ENCODE measurements around the gene NAGK. TPM values are rescaled to one million over a fixed set of nuclear protein-coding genes. Genes with fewer than 3 reads are reported as not detected.
A peak's percentile ranks its signal among the peaks of the same experiment; 100 is the strongest.

Gene NAGK
- total RNA-seq, 1 experiment from 2014 or later = 58.9 TPM

- Mint-ChIP-seq H3K4me1 (peaks cover 29% of the 10 kb centered on the region), H3K27ac (no peak overlapping the region), H3K27me3 (ENCODE audit: low read depth) (peaks cover 6% of the 10 kb centered on the region), H3K36me3 (peaks cover 9% of the 10 kb centered on the region; the same call in 1 of the 2 replicates), H3K4me3 (peak overlapping the region; percentile 41), H3K9me3 (no peaks in the 10 kb centered on the region)
- ChIA-PET CTCF (interaction anchor here (0.9 to 6.8 kb wide), 6 partner anchors 32 to 89 kb away, joined by 3 to 55 read pairs (median 16); no protein-coding TSS in a partner anchor), POLR2A (no interaction called here)
- ATAC-seq (no peak), DNase-seq (ENCODE audit: low spot score) (no peak)
- no peak for TF ChIP-seq HMGXB4 (CRISPR knock-in tag; IDR thresholded peaks at IDR 0.05)
These were observed 1.6 kb upstream of the NAGK start for GRCh38 chr2:71066856-71067255.

- Mint-ChIP-seq H3K4me1 (peaks cover 32% of the 10 kb centered on the region), H3K4me3 (peak overlapping the region; percentile 97), H3K9me3 (no peaks in the 10 kb centered on the region), H3K36me3 (peaks cover 13% of the 10 kb centered on the region; the same call in 1 of the 2 replicates), H3K27ac (peak overlapping the region; percentile 98), H3K27me3 (ENCODE audit: low read depth) (peaks cover 4% of the 10 kb centered on the region)
- ATAC-seq (peak; percentile 38), DNase-seq (ENCODE audit: low spot score) (peak; percentile 22)
- TF ChIP-seq PRRX2 (CRISPR knock-in tag; IDR thresholded peaks at IDR 0.05) (no peak), OVOL2 (CRISPR knock-in tag; IDR thresholded peaks at IDR 0.05; ENCODE audit: borderline replicate concordance) (no peak), ELF4 (CRISPR knock-in tag; IDR thresholded peaks at IDR 0.05; ENCODE audit: low read depth) (no peak), HMGA2 (CRISPR knock-in tag; IDR thresholded peaks at IDR 0.05) (no peak), NFYB (CRISPR knock-in tag; conservative IDR thresholded peaks at IDR 0.05; ENCODE audit: low read depth) (no peak), ZNF281 (CRISPR knock-in tag; IDR thresholded peaks at IDR 0.05) (no peak), ZNF423 (CRISPR knock-in tag; IDR thresholded peaks at IDR 0.05) (no peak), E2F1 (CRISPR knock-in tag; IDR thresholded peaks at IDR 0.05) (0 out of 2 replicates have a peak, but pooled peaks have one; percentile 35), TCF7 (CRISPR knock-in tag; IDR thresholded peaks at IDR 0.05; ENCODE audit: low read depth) (no peak), NR3C1 (CRISPR knock-in tag; conservative IDR thresholded peaks at IDR 0.05; ENCODE audit: low read depth) (no peak), ZNF317 (CRISPR knock-in tag; IDR thresholded peaks at IDR 0.05; ENCODE audit: borderline replicate concordance, low read depth) (no peak), SMAD3 (CRISPR knock-in tag; IDR thresholded peaks at IDR 0.05; ENCODE audit: borderline replicate concordance) (peak; percentile 81), NFATC4 (CRISPR knock-in tag; IDR thresholded peaks at IDR 0.05) (no peak), PRDM15 (CRISPR knock-in tag; IDR thresholded peaks at IDR 0.05) (peak; percentile 4; the same call in 1 of the 2 replicates), FOXP4 (CRISPR knock-in tag; IDR thresholded peaks at IDR 0.05) (no peak), ZNF263 (CRISPR knock-in tag; IDR thresholded peaks at IDR 0.05; ENCODE audit: low read depth) (no peak)
- ChIA-PET CTCF (interaction anchor here (1.0 to 6.8 kb wide), 12 partner anchors 14 to 103 kb away, joined by 3 to 56 read pairs (median 4); no protein-coding TSS in a partner anchor), POLR2A (interaction anchor here (0.6 to 2.2 kb wide), 3 partner anchors 33 to 671 kb away, joined by 4 to 6 read pairs (median 5); no protein-coding TSS in a partner anchor)
These were observed 756 bp upstream of the NAGK start for GRCh38 chr2:71067567-71068217.
